Activated effector memory CD4-positive, alpha-beta T cell treated with anti-CD3 and anti-CD28 coated beads, Interleukin-2, amount 50 U/mL, for 16 hours (primary cell): ENCODE data around the gene INSL3.

ENCODE experiments used
- DNase-seq: peaks from one replicate; pipeline ENCODE4 v3.0.0-alpha.2; 2020

Gene INSL3

GRCh38 chr19:17821190-17821589 lies at the start of gene INSL3:
INSL3 (minus strand) TSS chr19:17821519; CDS start chr19:17821506, 13 bp downstream.
- DNase-seq: no peak

- DNase-seq: no peak
Measured at GRCh38 chr19:17869114-17869608, 47.8 kb upstream of the INSL3 start.

GRCh38 chr19:17868669-17869068 lies 47.4 kb upstream of the INSL3 start:
- DNase-seq: no peak

GRCh38 chr19:17866964-17867486 lies 45.7 kb upstream of the INSL3 start:
- DNase-seq: no peak

GRCh38 chr19:17866312-17866963 lies 45.1 kb upstream of the INSL3 start:
- DNase-seq: no peak

GRCh38 chr19:17865364-17866311 lies 44.3 kb upstream of the INSL3 start:
- no peak for DNase-seq

GRCh38 chr19:17863520-17864182 lies 42.3 kb upstream of the INSL3 start:
- DNase-seq: no peak

GRCh38 chr19:17862711-17863519 lies 41.6 kb upstream of the INSL3 start:
- no peak for DNase-seq

- DNase-seq: no peak
Measured at GRCh38 chr19:17861542-17862402, 40.5 kb upstream of the INSL3 start.

- DNase-seq: no peak
Measured at GRCh38 chr19:17860993-17861360, 39.7 kb upstream of the INSL3 start.

- no peak for DNase-seq
Measured at GRCh38 chr19:17860331-17860992, 39.1 kb upstream of the INSL3 start.

GRCh38 chr19:17859533-17860330 lies 38.4 kb upstream of the INSL3 start, which contains the start of gene RPL18A:
RPL18A (plus strand) TSS chr19:17859910; CDS start chr19:17859957, 47 bp downstream.
- DNase-seq: peak; percentile 100

GRCh38 chr19:17855280-17856152 lies 34.2 kb upstream of the INSL3 start:
- peak; percentile 97 for DNase-seq

- no peak for DNase-seq
Measured at GRCh38 chr19:17854061-17854460, 32.7 kb upstream of the INSL3 start.

GRCh38 chr19:17848595-17849292 lies 27.4 kb upstream of the INSL3 start:
- DNase-seq: no peak

- peak; percentile 95 for DNase-seq
Measured at GRCh38 chr19:17847538-17848366, 26.4 kb upstream of the INSL3 start, which contains the start of gene JAK3. JAK3 (minus strand) TSS chr19:17847982; CDS start chr19:17844417, 3,565 bp downstream.

- DNase-seq: peak; percentile 81
Measured at GRCh38 chr19:17846146-17846545, 24.8 kb upstream of the INSL3 start.
